GM18861 (cell line): ENCODE data around the gene CCDC187.

Experiments
- ATAC-seq: cut with Tn5 transposase; IDR thresholded peaks from one replicate; pipeline ENCODE4 v1.9.1; 2021; ENCODE audit not compliant: unreplicated experiment

Gene CCDC187

DNA sequence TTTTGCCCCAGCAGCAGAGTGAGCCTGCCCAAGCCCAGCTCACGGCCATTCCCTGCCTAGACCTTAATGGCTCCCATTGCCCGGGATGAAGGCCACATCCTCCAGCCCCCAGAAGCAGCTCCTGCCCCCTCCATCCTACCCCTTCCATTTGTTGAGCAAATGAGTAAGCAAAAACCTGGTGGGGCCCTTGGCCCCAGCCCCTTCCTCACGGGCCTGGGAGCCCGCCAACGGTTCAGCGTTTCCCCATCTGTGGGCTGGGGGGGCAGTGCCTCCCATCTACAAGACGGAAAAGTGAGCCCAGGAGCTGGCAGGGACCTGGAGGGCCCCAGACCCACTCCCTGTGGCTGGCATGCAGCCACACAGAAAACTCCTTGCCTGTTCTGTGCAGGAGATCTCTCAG, 4.4 kb downstream of the CCDC187 start:
- no peak for ATAC-seq

DNA sequence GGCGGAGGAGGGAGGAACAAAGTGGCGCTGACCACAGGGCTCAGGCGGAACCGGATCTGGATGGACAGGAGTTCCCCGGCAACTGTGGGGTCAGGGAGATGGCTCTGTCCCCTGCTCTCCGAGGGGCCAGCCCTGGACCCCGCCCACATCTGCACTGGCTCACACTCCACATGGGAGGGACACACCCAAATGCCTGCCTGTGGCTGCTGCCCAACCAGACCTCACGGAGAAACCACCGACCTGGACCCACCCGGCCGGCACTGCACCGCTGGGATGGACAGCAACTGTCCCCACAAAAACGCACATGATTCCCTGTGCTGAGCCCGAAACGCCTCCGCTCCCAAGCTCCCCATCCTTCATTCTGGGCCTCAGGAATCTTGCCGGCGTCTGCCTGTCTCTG, 4.8 kb downstream of the CCDC187 start:
- ATAC-seq: no peak

DNA sequence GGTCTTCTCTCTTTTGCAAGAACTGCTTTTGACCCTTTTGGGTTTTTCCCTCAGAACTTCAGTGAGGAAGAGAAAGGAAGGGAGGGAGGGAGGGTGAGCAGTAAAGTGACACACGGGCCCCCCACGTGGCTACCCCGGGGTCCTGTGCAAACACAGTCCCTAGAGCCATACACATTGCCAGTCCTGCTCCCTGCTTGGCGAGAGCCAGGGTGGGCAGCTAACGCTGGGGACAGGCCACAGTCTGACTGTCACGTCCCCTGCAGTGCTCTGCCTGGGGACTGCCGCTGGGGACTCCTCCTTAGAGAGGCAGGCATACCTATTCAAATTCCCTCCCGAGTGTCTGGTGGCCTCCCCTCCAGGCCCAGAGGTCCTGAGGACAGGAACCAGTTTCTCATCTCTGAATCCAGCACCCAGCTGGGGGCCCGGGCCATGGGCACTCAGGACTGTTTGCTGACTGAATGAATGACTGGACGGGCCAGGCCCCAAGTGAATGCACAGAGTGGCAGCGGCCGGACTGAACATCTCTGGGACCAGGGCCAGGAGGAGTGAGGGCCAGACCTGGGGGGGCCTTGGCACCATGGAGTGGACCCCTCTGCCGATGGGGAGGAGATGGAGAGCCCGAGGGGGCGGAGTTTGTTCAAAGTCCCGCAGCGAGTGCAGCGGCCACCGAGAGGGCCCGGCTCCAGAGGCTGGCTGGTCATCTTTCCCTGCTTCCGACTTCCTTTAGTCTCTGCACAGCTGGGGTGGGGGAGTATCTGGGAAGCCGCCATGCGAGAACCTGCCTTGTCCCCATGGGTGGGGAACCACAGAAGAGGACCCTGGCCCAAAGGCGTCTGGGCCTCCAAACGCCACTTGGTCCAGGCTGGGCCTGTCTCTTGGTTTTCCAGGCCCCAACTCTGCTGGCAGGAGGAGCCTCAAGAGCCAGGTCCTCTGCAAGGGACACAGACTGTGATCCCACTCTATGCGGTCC, 5.8 kb downstream of the CCDC187 start:
- no peak for ATAC-seq

DNA sequence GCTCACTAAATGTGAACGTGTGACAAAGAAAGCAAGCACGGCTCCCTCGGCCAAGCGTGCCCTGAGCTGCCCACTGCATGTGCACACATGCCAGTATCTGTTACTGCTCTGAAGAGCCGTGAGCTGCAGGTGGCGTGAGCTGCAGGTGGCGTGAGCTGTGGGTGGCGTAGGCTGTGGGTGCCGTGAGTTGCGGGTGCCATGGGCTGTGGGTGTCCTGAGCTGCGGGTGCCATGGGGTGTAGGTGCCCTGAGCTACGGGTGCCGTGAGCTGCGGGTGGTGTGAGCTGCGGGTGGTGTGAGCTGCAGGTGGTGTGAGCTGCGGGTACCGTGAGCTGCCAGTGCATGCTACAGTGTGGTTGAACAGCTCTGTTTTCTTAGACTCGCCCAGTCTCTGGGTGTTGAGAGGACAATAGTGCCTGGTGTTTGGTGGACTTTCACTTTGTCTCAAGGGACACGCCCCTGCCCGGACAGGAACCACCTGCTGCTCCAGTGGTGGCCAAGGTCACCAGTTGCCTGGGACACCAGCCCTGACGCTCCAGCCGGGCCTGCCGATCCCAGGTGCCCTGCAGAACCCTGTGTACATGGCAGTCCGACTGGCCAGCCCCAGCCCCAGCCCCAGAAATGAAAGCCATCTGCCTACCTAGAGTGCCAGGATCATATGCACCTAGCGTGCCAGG, 6.7 kb downstream of the CCDC187 start:
- ATAC-seq: no peak

DNA sequence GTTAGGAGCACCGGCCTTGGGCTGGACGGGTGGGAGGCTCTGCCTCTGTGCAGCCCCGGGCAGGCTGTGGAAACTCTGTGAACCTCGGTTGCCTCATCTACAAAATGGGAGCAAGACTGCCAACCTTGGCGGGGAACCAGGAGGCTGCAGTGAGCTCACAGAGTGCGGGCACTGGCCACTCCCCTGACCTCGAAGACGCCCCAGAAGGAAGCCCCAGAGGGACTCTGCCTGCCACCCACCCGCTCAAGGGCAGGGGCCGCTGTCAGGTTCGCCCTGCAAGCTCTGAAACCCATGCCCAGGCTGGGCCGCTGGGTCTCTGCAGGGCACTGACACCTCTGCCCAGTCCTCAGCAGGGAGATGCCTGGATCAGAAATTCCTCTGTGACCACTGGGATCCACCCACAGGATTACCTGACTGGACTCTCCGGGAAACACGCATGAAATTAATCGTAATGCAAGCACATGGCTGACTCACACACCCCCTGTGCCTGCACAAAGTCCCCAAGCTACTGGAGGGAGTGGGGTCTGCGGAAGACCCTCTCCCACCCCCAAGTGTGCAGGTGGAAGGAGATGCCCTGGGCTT, 7.4 kb downstream of the CCDC187 start:
- no peak for ATAC-seq

DNA sequence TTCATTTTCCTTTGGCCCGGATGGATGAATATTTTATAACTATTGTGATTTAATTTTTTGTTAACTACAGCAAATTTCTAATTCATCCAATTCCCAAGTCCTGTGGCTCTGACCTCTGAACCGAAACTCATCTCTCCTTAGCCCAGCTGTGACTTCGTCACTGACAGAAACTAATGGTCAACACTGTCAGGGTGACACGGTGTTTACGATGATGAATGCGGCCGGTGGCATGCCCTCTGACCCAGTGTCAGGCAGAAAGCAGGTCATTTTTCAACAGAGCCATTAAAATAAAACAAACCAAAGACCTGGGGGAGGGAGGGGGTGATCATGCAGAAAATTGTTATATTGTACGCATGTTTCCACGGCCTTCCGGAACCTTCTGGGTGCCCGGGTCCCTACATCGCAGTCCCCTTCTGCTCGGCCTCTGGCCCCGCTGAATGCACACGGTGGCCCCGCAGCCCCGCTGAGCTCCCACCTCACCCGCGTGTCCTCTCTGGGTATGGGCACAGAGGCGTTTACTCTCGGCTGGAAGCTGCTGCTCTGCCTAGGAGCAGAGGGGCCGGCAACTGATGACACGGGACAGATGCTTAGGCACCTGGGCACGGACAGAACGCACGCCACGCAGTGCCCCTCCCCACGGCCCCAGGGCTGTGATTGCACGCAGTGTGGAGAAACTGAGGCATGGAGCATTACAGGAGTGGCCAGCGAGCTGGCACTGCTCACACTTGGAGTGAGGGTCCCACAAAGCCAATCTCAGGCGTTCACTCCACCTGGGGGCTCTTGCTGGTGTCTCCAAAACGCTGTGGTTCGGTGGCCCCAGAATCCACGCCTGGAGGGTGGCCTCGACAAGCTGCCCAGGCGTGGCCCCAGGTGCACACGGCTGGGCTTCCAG, 8.1 kb downstream of the CCDC187 start:
- no peak for ATAC-seq

DNA sequence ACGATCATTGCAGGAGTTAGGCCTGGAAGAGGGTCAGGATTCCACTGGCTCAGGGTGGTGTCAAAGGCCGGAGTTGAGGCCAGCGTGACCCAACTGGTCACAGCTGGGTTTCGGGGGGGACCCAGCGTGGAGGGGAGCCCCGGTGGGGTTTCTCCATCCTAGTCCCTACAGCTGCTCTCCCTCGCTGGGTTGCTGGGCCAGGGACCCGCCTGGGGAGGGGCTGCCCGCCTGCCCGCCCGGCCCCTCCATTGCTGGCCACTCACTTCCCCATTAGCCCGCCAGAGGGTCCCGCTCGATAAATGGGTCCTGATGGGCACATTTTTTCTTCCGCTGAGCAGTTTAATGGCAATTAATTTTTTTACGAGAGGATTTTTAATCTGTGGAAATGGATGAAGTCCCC, 8.8 kb downstream of the CCDC187 start:
- ATAC-seq: no peak

DNA sequence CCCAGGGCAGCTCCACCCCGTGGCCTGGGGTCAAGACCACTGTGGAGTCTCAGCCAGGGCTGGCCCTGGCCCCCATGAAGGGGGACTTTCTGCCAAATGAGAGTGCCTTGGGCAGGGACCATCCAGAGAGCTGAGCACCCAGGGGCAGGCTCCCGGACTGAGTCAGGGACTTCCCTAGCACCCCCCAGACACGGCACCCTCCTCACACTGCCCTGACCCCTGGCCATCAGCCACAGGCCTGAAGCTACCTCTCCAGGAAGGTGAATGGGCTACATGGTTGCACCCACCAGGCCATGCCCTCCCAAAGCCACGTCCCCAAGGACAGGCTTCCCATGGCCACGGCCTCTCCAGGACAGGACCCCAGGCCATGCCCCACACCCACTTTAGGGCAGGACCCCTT, 9.5 kb downstream of the CCDC187 start:
- ATAC-seq: no peak

DNA sequence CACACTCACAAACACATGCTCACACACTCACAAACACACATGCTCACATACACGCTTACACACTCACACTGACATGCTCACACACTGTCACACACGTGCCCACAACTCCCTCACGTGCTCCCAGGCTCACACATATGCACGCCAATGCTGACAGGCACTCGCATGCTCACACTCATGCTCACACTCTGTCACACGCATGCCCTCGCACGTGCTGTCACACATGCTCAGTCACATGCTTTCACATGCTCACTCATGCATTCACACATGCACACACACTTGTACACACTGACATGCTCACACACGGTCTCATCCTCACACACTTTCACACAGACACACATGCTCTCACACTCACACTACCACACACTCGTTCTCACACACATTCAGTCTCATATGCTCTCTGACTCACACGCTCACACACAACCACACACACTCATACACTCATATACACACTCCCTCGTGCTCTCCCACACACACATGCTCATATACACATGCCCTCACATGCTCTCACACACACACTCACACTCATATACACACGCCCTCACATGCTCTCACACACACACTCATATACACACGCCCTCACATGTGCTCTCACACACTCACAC, 10.3 kb downstream of the CCDC187 start:
- no peak for ATAC-seq

DNA sequence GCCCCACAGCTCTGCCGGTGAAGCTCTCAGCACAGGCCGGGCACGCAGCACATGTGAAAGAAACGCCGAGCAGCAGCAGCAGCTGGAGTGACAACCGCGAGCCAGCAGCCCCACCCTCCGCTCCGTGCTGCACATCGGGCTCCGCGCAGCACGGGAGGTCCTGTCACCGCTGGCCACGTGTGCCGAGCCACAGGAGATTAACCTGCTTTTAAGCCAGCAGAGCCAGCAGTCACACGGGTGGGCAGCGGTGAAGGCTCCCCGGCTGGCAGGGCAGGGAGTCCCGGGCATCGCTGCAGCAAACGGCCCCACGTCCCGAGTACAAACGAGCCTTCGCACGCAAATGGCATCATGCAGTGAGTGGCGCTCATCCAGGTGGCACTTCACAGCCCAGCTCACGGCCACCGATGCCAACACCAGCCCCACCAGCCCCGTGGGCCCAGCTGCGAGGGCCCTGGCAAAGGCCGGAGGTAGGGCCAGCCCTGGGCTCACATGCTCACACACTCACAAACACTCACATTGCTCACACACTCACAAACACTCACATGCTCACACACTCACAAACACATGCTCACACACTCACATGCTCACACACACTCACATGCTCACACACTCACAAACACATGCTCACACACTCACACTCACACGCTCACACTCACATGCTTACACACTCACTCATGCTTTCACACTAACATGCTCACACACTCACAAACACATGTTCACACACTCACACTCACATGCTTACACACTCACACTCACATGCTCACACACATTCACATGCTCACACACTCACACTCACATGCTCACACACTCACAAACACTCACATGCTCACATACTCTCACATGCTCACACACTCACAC, 11.1 kb downstream of the CCDC187 start:
- ATAC-seq: no peak

DNA sequence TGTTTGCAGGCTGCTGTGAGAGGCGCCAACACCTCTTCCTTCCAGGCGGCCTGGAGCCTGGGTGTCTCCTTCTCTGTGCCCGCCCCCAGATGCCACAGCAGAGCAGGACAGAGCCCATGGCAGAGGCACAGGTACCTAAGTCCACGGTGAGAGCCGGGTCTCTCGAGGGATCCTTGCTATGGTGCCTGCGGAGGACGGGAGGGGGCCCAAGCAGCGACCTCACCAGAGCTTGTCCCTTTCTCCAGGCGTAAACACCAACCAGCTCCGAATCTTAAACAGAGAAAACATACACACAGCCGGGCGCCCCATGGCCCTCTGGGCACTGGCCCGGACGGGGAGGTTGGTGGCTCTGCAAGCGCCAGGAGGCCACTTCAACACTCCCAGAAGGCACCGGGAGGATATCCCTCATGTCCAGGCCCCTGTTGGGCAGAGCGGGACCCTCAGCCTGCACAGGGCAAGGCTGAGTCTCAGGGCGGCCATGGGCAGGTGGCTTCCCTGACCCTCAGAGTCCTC, 11.8 kb downstream of the CCDC187 start:
- no peak for ATAC-seq

DNA sequence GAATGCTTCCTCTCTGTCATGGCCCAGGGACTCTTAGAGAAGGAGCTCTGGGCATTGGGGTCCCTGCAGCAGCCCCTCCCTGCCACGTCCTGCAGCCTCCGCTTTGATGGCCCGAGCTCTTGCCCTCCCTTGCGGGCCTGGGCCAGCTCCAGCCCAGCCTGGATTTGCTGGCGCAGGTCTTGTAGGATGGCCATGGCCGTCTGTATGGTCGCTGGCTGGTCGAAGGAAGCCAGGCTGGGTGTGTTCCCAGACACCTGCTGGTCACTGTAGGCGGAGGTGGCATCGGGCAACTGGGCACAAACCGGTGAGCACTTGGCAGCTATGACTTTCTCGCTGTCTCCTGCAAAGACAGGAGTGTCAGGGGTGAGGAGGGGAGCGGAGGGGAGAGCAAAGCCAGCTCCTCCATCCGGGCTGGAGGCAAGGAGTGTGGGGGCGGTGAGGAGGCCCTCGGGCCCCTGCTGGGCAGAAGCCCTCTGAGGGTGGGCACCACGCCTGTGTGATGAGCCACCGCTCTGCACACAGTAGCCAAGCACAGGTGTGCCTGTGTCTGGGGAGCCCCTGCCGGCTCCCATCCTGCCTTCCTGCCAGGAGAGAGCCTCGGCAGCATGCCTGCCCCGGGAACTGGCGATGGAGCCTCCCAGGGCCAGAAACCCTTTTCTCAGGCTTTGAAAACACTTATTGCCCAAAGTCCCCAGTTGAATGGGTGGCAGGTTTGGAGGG, 12.4 kb downstream of the CCDC187 start:
- ATAC-seq: no peak

DNA sequence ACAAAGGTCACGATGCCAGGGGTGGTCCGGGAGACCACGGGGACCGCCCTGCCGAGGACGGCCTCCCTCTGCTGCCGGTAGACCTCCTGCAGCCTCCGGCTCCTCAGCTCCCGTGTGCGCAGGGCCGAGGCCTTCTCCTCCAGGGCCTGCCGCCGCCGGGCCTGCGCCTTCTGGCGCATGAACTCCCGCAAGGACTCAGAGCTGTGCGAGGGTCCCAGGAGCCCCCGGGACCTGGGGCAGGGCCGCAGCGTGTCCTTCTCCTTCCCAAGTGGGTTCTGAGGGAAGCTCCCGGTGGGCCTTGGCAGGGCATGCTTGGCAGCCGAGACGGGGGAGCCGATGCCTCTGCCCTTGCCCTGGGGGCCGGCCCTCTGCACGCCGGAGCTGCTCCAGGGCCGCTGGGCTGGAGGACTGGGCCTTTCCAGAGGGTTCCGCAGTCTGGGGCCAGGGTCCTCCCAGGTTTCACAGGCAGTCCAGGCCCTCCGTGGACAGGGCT, 13.3 kb downstream of the CCDC187 start:
- ATAC-seq: no peak

DNA sequence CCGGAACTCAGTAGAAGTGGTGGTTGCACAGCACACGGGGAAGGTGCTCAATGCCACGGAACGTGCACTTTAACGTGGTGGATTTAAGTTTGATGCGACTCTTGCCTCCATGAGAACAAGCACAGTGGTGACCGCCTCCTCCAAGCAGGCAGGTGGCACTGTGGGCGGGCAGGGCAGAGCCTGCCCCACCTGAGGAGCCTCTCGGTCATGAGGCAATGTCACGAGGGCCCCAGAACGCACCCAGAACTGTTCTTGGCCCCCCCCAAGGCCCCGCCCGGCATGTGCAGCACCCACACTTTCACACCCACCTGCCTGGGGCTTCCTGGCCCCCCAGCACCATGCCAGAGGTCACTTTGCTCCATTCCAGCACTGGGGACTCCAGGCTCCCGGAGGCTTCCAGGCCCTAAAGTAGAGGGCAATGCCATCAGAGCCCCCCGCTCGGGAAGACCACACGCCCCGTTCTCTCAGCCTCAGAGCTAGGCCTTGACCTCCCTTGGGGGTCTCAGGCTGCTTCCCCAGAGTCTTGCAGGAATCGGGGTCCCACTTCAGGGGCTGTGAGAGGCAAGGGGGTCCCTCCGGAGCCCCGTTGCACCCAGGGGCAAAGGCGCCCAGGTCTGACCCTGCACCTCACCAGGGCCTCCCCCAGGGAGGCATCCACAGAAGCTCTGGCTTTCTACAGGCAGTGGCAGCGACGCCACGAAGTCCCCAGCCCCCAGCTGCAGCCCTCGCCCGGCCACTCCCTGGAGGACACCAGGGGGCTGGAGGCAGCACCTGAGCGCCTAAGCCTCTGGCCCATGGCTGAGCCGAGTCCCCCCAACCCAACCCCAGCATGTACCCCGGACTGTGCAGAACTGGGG, 14.0 kb downstream of the CCDC187 start:
- ATAC-seq: no peak

DNA sequence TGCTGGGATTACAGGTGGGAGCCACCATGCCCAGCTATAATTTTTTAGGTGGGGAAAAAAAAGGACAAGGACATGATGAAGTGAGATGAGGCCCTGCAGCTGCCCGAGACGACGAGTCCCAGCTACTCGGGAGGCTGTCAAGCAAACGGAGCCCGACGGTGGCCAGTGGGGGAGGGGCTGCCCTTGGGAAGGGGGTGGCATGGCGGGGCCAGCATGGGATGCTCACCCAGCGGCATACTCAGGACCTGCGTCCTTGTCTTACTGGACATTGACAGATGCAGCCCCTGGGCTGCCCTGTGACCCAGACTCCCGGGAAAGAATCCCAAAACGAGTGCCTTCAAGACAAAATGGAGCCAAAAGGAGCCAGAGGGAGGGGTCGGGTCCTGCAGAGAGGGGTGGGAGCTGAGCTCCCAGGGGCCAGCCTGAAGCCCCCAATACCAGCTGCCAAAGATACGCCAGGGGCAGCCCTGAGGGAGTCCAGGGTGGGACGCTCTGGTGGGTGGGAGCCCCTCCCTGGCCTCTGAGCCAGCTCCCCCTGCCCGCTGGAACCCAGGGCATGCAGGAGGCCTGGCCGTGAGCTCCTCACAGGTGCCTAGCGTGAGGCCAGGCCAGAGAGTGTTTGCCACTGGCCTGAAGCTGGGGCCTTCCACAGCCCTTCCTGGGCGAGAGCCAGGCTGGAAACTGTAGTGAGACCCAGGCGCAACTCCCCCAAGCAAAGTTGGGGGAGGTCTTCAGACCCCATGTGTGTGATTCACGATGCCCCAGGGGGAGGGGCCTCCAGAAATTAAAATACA, 15.7 kb downstream of the CCDC187 start:
- ATAC-seq: no peak

DNA sequence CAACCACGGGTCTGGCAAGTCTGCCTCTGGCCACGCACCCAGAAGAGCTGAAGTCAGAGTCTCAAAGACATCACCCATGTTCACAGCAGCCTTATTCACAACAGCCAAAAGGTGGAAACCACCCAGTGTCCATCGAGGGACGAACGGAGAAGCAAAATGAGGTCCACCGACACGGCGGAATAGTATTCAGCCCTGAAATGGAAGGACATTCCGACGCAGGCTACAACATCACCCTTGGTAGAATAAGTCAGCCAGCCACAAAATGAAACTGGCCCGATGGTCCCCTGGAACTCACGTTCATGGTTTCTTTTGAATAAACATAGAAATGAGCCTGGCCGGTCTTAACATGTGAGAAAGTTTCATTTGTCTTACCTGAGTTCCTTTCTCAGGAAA, 16.9 kb downstream of the CCDC187 start:
- ATAC-seq: no peak
